ENCODE measurements around the gene PPFIA1. TPM values are rescaled to one million over a fixed set of nuclear protein-coding genes. Genes with fewer than 3 reads are reported as not detected.

PPFIA1 gene
- total RNA-seq, 4 donors from 2014 or later: 46.3 to 51.5 (median 47.2) TPM

- Histone ChIP-seq H3K27me3 (no peaks in the 10 kb centered on the region), H3K36me3 (peaks cover 0 to 17% (median 14%) of the 10 kb centered on the region in 4 donors), H3K4me1 (peaks cover 13 to 25% (median 20%) of the 10 kb centered on the region in 4 donors), H3K27ac (replicated peaks in 1 of 4) (no peak overlapping the region), H3K9me3 (no peaks in the 10 kb centered on the region), H3K4me3 (no peak overlapping the region)
- WGBS: 91% methylated on average over 2 of the region's 2 CpGs
- DNase-seq (ENCODE audit: extremely low spot score): no peak
- intact Hi-C loops (cut with DNase I): no loop called here
- TF ChIP-seq POLR2AphosphoS5 (IDR thresholded peaks at IDR 0.05): no peak
- TF ChIP-seq CTCF (IDR thresholded peaks at IDR 0.05): no peak
- no peak for TF ChIP-seq POLR2A (IDR thresholded peaks at IDR 0.05; ENCODE audit: low read depth)
- TF ChIP-seq EP300 (IDR thresholded peaks at IDR 0.05): no peak
These were observed 33.7 kb downstream of the PPFIA1 start for GRCh38 chr11:70304208-70304603.

- no peaks in the 10 kb centered on the region for H3K27me3 ChIP-seq
- H3K4me3 ChIP-seq: no peak overlapping the region
- intact Hi-C loops (cut with DNase I): no loop called here
- H3K27ac ChIP-seq (replicated peaks in 1 of 4): no peak overlapping the region
- peaks cover 0 to 6% (median 5%) of the 10 kb centered on the region in 4 donors for H3K36me3 ChIP-seq
- TF ChIP-seq EP300 (IDR thresholded peaks at IDR 0.05) (no peak), POLR2A (IDR thresholded peaks at IDR 0.05; ENCODE audit: low read depth) (no peak), POLR2AphosphoS5 (IDR thresholded peaks at IDR 0.05) (no peak), CTCF (IDR thresholded peaks at IDR 0.05) (no peak)
- WGBS: 95% methylated on average over 3 of the region's 3 CpGs
- DNase-seq (ENCODE audit: extremely low spot score): no peak
- peaks cover 13 to 25% (median 20%) of the 10 kb centered on the region in 4 donors for H3K4me1 ChIP-seq
- H3K9me3 ChIP-seq: no peaks in the 10 kb centered on the region
These were observed 35.0 kb downstream of the PPFIA1 start for GRCh38 chr11:70305501-70305900.

- peaks cover 13 to 25% (median 20%) of the 10 kb centered on the region in 4 donors for H3K4me1 ChIP-seq
- peaks cover 0 to 6% (median 4%) of the 10 kb centered on the region in 4 donors for H3K36me3 ChIP-seq
- no peaks in the 10 kb centered on the region for H3K27me3 ChIP-seq
- H3K9me3 ChIP-seq: no peaks in the 10 kb centered on the region
- no peak overlapping the region for H3K4me3 ChIP-seq
- intact Hi-C loops (cut with DNase I): no loop called here
- DNase-seq (ENCODE audit: extremely low spot score): no peak
- TF ChIP-seq POLR2A (IDR thresholded peaks at IDR 0.05; ENCODE audit: low read depth) (no peak), CTCF (IDR thresholded peaks at IDR 0.05) (no peak), POLR2AphosphoS5 (IDR thresholded peaks at IDR 0.05) (no peak), EP300 (IDR thresholded peaks at IDR 0.05) (no peak)
- H3K27ac ChIP-seq (replicated peaks in 1 of 4): no peak overlapping the region
- WGBS: 80% methylated on average over 4 of the region's 4 CpGs
These were observed 36.1 kb downstream of the PPFIA1 start for GRCh38 chr11:70306586-70307033.

- intact Hi-C loops (cut with DNase I): no loop called here
- DNase-seq (ENCODE audit: extremely low spot score): no peak
- no peaks in the 10 kb centered on the region for H3K27me3 ChIP-seq
- H3K9me3 ChIP-seq: no peaks in the 10 kb centered on the region
- H3K4me1 ChIP-seq: peaks cover 13 to 21% (median 16%) of the 10 kb centered on the region in 4 donors
- H3K27ac ChIP-seq (replicated peaks in 1 of 4): no peak overlapping the region
- 59% methylated on average over 3 of the region's 3 CpGs for WGBS
- TF ChIP-seq POLR2A (IDR thresholded peaks at IDR 0.05; ENCODE audit: low read depth): no peak
- no peak for TF ChIP-seq EP300 (IDR thresholded peaks at IDR 0.05)
- TF ChIP-seq CTCF (IDR thresholded peaks at IDR 0.05): no peak
- TF ChIP-seq POLR2AphosphoS5 (IDR thresholded peaks at IDR 0.05): no peak
- no peak overlapping the region for H3K4me3 ChIP-seq
- peaks cover 0 to 6% (median 2%) of the 10 kb centered on the region in 4 donors for H3K36me3 ChIP-seq
These were observed 36.7 kb downstream of the PPFIA1 start for GRCh38 chr11:70307176-70307575.

GRCh38 chr11:70311616-70312015 lies 41.1 kb downstream of the PPFIA1 start:
- 98% methylated on average over 4 of the region's 4 CpGs for WGBS
- intact Hi-C loops (cut with DNase I): no loop called here
- Histone ChIP-seq H3K4me3 (no peak overlapping the region), H3K36me3 (peaks cover 0 to 10% (median 3%) of the 10 kb centered on the region in 4 donors), H3K4me1 (peaks cover 0 to 5% (median 0%) of the 10 kb centered on the region in 4 donors), H3K27ac (replicated peaks in 1 of 4) (no peak overlapping the region), H3K27me3 (no peaks in the 10 kb centered on the region), H3K9me3 (no peaks in the 10 kb centered on the region)
- no peak for DNase-seq (ENCODE audit: extremely low spot score)
- TF ChIP-seq EP300 (IDR thresholded peaks at IDR 0.05): no peak
- TF ChIP-seq CTCF (IDR thresholded peaks at IDR 0.05): no peak
- no peak for TF ChIP-seq POLR2A (IDR thresholded peaks at IDR 0.05; ENCODE audit: low read depth)
- no peak for TF ChIP-seq POLR2AphosphoS5 (IDR thresholded peaks at IDR 0.05)
